Measurements from ENCODE around the gene SNRPA1.
A peak's percentile ranks its signal among the peaks of the same experiment; 100 is the strongest.
"Not testable (repeated sequence)": the region's sequence is repeated elsewhere in the genome, so short reads cannot be mapped to it uniquely, and the experiment has no call there.

The SNRPA1 gene

DNA sequence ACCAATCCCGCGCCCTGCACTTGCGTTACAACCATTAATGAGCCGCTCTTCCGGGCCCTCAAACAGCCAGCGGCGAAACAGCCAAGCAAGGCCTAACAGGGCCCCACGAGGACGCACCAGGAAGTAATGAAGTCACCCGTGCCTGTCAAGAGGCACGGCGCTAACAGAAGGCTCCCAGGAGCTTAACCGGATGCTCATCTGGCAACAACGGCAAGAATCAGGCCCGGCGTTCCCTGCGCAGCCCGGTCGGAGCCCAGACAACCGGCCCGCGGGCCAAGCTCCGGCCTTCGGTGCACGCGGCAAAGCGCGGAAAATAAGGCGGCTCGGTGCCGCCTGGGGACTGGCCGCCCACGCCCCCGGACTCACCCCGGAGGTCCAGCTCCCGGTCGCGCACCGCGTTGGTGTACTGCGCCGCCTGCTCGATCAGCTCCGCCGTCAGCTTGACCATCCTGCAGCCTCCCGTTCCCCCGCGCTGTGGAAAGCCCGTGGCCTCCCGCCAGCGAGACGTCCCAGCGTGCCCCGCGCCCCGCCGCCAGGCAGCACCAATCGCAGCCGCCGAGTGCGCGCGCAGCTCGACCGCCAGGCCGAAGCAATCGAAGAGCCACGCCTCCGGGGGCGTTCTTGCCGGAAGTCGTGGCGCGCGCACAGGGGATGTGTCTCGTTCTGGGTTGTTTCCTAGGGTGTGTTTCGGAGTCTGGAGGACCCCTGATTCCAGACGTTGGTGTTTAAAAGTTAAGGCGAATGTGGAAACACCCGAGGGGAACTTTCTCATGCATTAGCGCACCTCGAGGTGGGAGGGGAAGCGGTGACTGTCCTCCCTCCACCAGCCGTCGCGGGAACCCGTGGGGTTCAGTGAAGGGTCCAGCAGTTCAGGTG is at the start of gene SNRPA1:
TSS of gene SNRPA1 (minus strand) at position 518 of the 876 bp plus-strand sequence. CDS start at position 448, 70 bp downstream.
- peak; percentile 92 for DNase-seq

DNA sequence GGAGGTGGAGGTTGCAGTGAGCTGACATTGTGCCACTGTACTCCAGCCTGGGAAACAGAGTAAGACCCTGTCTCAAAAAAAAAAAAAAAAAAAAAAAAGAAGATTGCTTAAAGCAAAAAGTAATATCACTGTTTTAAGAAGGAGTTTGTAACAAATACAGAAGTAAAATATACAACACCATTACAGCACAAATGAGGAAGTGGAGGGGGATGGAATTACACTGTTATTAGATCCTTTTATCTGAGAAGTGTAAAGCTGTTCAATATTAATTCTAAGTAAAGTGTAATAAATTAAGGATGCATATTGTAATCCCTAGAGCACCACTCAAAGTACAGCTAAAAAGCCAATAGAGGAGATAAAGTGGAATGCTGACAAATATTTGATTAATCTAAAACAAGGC is 47.0 kb upstream of the SNRPA1 start:
- DNase-seq, result no peak

DNA sequence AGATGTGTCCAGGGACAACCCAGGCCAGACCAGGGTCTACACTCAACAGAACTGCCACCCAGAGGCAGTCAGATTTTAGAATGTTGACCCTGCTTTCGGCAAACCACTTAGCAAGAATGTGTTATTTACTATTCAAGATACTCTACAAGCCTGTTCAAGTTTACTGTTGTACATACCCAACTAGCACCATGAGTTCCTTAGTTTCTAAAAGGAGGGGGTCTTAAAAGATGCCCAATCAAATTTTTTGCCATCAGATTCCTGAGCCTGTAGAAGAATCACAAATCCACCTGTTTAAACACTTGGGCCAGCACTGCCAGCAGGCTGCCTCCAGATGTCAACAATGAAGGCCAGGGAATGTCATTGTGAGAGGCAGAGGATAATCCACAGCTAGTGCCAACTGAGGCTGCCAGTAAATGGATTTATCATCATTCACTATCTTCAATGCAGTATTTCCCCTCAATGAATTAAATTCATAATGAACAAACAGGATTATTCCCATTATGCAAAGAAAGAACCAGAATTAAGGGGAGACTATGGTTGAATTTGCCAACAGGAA is 43.5 kb upstream of the SNRPA1 start:
- DNase-seq, result no peak

GRCh38 chr15:101337976-101338375 is 42.9 kb upstream of the SNRPA1 start:
- no peak for DNase-seq

DNA sequence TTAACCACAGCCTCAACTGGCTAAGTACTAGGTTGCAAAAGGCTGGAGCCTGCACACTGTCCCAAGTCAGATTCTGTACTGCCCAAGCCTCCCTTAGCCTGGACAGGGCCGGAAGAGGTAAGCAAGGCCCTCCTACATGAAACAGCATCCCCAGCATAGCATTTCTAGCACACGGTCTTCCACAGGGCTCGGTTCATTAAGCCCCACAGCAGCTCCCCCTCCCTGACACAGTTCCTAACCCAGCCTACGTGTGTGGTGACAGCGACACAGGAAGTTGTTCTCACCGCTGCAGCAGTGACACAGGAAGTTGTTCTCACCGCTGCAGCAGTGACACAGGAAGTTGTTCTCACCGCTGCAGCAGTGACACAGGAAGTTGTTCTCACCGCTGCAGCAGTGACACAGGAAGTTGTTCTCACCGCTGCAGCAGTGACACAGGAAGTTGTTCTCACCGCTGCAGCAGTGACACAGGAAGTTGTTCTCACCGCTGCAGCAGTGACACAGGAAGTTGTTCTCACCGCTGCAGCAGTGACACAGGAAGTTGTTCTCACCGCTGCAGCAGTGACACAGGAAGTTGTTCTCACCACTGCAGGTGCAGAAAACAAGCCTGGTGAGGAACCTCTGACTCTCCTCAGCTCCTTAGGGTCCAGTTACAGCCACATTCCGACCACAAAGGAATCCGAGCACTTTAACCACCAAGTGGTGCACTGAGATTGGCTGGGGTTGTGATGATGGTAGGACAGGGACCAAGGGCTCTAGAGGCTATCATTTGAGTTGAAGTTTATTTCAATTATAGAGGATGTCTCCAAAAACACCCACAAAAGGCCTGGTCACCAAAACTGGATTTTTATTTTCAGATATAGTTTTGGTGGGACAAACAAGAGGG is 39.1 kb upstream of the SNRPA1 start:
- not testable (repeated sequence) for DNase-seq

GRCh38 chr15:101332061-101332467 is 37.0 kb upstream of the SNRPA1 start:
- no peak for DNase-seq

- DNase-seq, result no peak
These were observed 34.9 kb upstream of the SNRPA1 start for GRCh38 chr15:101329867-101330380.

- DNase-seq, result no peak
These were observed 34.3 kb upstream of the SNRPA1 start for GRCh38 chr15:101329309-101329863.

GRCh38 chr15:101328001-101328400 is 33.0 kb upstream of the SNRPA1 start:
- DNase-seq, result no peak

GRCh38 chr15:101327147-101327740 is 32.2 kb upstream of the SNRPA1 start:
- no peak for DNase-seq

DNA sequence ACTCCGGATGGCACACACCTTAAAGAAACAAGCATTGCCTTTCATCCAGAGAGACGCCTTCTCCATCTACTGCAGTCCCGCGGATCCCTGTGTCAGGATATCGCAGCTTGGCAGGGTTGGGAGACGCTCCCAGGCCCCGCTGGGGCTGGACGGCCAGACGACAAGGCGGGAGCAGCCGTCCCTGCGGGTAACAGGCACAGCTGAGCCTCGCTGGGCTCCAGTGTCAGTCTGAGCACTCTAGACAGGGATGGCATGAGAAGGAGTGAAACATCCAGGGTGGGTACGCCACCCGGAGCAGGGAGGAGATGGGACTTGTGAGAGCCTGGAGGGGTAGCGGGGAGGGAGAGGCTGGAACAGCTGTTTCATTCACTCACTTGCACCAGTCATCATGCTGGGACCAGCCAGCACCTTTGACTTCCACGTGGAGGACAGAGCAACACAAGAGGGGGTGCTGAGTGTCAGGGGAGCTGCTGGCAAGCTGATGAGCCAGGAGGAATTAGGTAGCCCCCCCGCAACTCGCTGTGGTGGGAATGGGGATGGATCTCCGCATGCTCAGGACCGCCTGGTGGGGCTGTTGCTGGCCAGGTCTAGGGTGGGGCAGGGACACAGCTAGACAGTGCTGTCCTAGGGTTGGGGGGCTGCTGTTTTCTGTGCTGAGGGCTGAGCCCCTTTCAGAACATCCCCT is 31.6 kb upstream of the SNRPA1 start:
- DNase-seq, result no peak

GRCh38 chr15:101326026-101326315 is 30.9 kb upstream of the SNRPA1 start:
- no peak for DNase-seq

DNA sequence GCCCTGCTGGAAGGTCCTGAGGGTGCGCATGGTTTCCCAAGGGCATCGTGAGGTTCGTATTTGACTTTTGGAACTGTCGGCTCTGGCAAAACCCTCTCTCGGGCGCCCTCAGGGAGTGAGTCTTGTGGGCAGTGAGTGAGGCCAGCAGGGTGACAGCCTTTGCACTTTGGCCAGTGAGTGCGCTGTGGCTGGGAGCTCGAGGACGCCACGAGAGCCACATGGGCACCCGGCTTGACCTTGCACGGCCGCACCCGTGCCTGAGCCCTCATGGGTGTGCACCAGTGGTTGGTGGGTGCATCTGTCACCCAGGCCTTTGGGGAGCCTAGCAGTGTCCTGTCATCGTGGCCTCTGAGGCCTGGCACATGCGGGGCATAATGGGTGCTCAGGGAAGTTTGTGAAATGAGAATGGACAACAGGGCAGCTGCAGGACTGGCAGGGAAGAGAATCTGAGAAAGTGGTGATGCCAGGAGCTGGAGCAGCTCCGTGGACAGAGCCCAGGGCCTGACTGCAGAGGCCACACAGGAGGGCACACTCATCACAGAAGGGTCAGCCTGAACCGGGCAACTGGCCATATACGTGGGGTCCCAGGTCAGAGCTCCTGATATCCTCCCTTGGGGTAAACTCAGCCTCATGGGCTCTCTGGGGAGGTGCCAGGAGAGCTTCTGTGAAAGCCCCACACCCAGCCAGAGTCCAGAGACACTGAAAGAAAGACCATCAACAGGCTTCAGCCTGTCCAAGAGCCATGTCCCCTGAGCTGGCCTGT is 30.4 kb upstream of the SNRPA1 start:
- DNase-seq, result no peak

DNA sequence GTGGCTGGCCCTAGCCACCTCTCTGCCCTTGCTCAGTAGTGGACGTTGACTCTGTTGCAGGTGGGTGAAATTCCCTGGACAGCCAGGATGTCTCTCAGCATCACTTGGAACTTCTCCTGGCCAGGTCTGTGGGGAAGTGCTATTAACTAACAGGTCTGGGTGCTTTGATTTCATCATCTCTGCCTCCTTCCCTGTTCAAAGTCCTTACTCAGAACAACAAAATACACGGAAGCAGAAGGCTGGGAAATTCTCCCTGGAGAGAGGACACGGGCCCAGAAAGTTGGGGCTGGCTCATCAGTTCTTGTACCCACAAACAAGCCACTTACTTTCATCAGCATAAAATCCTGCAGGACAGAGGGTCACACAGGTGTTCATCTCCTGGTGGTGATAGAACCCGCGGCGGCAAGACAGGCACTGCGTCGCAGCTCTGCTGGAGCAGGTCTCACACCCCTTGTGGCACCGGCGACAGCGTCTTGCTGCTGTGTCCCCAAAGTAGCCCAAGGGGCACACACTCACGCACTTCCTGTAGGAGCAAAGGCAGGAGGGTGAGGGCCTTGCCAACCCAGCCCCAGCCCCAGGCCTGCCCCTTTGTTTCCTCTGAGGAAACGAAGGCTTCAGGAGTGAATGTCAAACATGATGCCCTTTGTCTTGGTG is 29.6 kb upstream of the SNRPA1 start:
- DNase-seq, result no peak

GRCh38 chr15:101323793-101324523 is 28.9 kb upstream of the SNRPA1 start:
- no peak for DNase-seq

- DNase-seq, result no peak
These were observed 27.9 kb upstream of the SNRPA1 start for GRCh38 chr15:101322854-101323477.

- DNase-seq, result no peak
These were observed 27.1 kb upstream of the SNRPA1 start for GRCh38 chr15:101322016-101322695.

- no peak for DNase-seq
These were observed 25.5 kb upstream of the SNRPA1 start for GRCh38 chr15:101320501-101321052.

- no peak for DNase-seq
These were observed 23.8 kb upstream of the SNRPA1 start for GRCh38 chr15:101318839-101319238.
